Embryonic facial prominence (tissue), 1 donor: ENCODE data around the gene CSK.

ENCODE experiments used
- DNase-seq: peaks from one replicate; pipeline ENCODE4 v3.0.0-alpha.2; 2016; ENCODE audit errors: extremely low spot score

Gene CSK

GRCh38 chr15:74843445-74843828 lies 61.6 kb downstream of the CSK start:
- no peak for DNase-seq

- DNase-seq, result no peak
These were observed 62.0 kb downstream of the CSK start for GRCh38 chr15:74843891-74844299.

GRCh38 chr15:74844319-74845207 lies 62.7 kb downstream of the CSK start:
- no peak for DNase-seq

- DNase-seq, result no peak
These were observed 63.3 kb downstream of the CSK start for GRCh38 chr15:74845208-74845568.

- DNase-seq, result no peak
These were observed 63.7 kb downstream of the CSK start for GRCh38 chr15:74845581-74845980.

- DNase-seq, result no peak
These were observed 65.6 kb downstream of the CSK start for GRCh38 chr15:74847432-74847831.

GRCh38 chr15:74850393-74850792 lies 68.5 kb downstream of the CSK start:
- DNase-seq, result no peak

- no peak for DNase-seq
These were observed 70.1 kb downstream of the CSK start for GRCh38 chr15:74851960-74852359.
